Hematopoietic multipotent progenitor cell treated with erythropoietin and hydrocortisone succinate and interleukin-3 and kit ligand, for 15 days (in vitro differentiated cells): ENCODE results near the gene PUS1.

Source experiments
- DNase-seq: peaks from one replicate; pipeline ENCODE4 v3.0.0-alpha.2; 2015; ENCODE audit warnings: low spot score

The PUS1 gene

DNA sequence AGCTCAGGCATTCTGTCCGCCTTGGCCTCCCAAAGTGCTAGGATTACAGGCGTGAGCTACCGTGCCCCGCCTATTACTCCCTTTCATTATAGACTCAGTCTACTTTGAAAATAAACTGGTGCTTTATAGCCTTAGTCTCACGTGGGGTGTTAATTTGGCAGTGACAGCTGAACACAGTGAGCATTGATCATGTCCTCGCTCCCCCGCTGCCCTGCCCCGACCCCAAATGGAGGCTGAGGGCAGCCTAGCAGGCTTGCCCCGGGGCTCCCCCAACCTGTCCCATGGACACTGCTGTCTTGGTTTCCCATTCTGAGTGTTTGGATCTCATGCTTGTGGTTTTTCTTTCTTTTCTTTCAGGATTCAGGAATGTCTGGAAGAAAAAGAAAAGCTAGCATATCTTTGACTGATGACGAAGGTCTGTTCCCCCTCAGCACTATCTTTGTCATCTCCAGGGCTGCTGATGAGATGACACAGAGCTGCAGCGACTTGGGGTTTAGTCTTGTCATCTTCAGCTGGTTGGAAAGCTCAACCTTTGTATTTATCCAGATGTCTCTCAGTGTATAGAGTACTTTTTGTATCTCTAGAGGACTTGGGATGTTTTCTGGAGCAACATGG lies 62.8 kb downstream of the PUS1 start:
- no peak for DNase-seq

DNA sequence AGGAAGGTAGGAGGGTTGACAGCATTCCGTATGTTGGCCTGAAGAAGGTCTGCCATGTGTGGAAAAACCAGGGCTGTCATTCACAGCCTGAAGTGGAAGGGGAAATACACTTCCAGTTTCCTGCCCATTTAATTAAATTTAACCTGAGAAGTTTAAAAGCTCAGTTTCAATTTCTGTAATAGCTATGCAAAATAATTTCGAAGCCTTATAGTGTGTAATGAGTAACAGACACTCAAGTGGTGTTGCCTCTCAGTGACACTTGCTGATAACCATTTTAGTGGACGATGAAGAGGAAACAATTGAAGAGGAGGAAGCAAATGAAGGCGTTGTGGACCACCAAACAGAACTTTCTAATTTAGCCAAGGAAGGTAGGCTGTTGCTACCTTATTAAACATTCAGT lies 65.5 kb downstream of the PUS1 start:
- DNase-seq: no peak
